Upper lobe of left lung (tissue), 4 donors: Measurements from ENCODE around the gene NDUFAF8.

Experiments used
- EP300 ChIP-seq, 4 donors: sonication (generic); formaldehyde crosslinking; IDR thresholded peaks; one replicate each; pipeline ENCODE4 v1.5.1; 2017; ENCODE audit warnings: antibody characterized with exemption in 4 of 4, control low read depth in 2 of 4
- POLR2A ChIP-seq, 4 donors: fragments of 450-650 bp; IDR thresholded peaks; one replicate each; pipeline ENCODE4 v1.5.1; 2016 to 2017; ENCODE audit warnings: antibody characterized with exemption in 4 of 4, mild to moderate bottlenecking in 2 of 4
- POLR2AphosphoS5 ChIP-seq, 2 donors: sonication (generic); formaldehyde crosslinking; IDR thresholded peaks; one replicate each; pipeline ENCODE4 v1.5.1; 2017; ENCODE audit warnings: antibody characterized with exemption in 2 of 2
- TF ChIP-seq, protein P1 (sequence below), 6 experiments: fragments of 450-650 bp in 4 of 6; fragments of 200-600 bp in 2 of 6; sonication (generic) in 2 of 6; IDR thresholded peaks; one replicate each; pipeline ENCODE4 v1.5.1; 2016 to 2019; ENCODE audit warnings: antibody characterized with exemption in 6 of 6

GRCh38 chr17:81246679-81247338 is 7.7 kb downstream of the NDUFAF8 start:
- TF ChIP-seq, protein P1, sequence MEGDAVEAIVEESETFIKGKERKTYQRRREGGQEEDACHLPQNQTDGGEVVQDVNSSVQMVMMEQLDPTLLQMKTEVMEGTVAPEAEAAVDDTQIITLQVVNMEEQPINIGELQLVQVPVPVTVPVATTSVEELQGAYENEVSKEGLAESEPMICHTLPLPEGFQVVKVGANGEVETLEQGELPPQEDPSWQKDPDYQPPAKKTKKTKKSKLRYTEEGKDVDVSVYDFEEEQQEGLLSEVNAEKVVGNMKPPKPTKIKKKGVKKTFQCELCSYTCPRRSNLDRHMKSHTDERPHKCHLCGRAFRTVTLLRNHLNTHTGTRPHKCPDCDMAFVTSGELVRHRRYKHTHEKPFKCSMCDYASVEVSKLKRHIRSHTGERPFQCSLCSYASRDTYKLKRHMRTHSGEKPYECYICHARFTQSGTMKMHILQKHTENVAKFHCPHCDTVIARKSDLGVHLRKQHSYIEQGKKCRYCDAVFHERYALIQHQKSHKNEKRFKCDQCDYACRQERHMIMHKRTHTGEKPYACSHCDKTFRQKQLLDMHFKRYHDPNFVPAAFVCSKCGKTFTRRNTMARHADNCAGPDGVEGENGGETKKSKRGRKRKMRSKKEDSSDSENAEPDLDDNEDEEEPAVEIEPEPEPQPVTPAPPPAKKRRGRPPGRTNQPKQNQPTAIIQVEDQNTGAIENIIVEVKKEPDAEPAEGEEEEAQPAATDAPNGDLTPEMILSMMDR (IDR thresholded peaks at IDR 0.05), result no peak
- TF ChIP-seq POLR2AphosphoS5 (IDR thresholded peaks at IDR 0.05), result no peak
- no peak for TF ChIP-seq POLR2A (IDR thresholded peaks at IDR 0.05)
- no peak for TF ChIP-seq EP300 (IDR thresholded peaks at IDR 0.05)
